ENCODE measurements around the gene FN1. TPM values are rescaled to one million over a fixed set of nuclear protein-coding genes. Genes with fewer than 3 reads are reported as not detected.

The FN1 gene
- total RNA-seq, 1 experiment from 2014 or later = 102 TPM

GRCh38 chr2:215476424-215476823 lies 40.6 kb upstream of the FN1 start:
- ChIA-PET POLR2A (no interaction called here), CTCF (interaction anchor here (0.6 kb wide), 1 partner anchor 352 kb away, joined by 3 read pairs; no protein-coding TSS in a partner anchor)
- Mint-ChIP-seq H3K36me3 (no peaks in the 10 kb centered on the region), H3K9me3 (0 out of 2 replicates have a peak, but pooled peaks cover 5% of the 10 kb centered on the region), H3K27ac (no peak overlapping the region), H3K27me3 (ENCODE audit: low read depth) (no peaks in the 10 kb centered on the region), H3K4me3 (no peak overlapping the region), H3K4me1 (peaks cover 18% of the 10 kb centered on the region)
- DNase-seq (ENCODE audit: low spot score) (no peak), ATAC-seq (no peak)
- TF ChIP-seq JAZF1 (CRISPR knock-in tag; IDR thresholded peaks at IDR 0.05) = no peak
- TF ChIP-seq MXD4 (CRISPR knock-in tag; IDR thresholded peaks at IDR 0.05; ENCODE audit: borderline replicate concordance) = no peak
- TF ChIP-seq CTCF (IDR thresholded peaks at IDR 0.05) = no peak
- no peak for TF ChIP-seq ZBTB21 (CRISPR knock-in tag; IDR thresholded peaks at IDR 0.05; ENCODE audit: borderline replicate concordance)
- TF ChIP-seq TEAD1 (CRISPR knock-in tag; IDR thresholded peaks at IDR 0.05) = no peak
- TF ChIP-seq JUN (CRISPR knock-in tag; IDR thresholded peaks at IDR 0.05) = no peak
- no peak for TF ChIP-seq AR (CRISPR knock-in tag; IDR thresholded peaks at IDR 0.05)
- TF ChIP-seq ATF2 (CRISPR knock-in tag; IDR thresholded peaks at IDR 0.05; ENCODE audit: borderline replicate concordance, low read depth) = no peak
- TF ChIP-seq E2F4 (CRISPR knock-in tag; IDR thresholded peaks at IDR 0.05; ENCODE audit: borderline replicate concordance, low read depth) = no peak
- TF ChIP-seq ZNF423 (CRISPR knock-in tag; IDR thresholded peaks at IDR 0.05) = no peak
- no peak for TF ChIP-seq AFF4 (CRISPR knock-in tag; IDR thresholded peaks at IDR 0.05; ENCODE audit: borderline replicate concordance)
- TF ChIP-seq RORB (CRISPR knock-in tag; IDR thresholded peaks at IDR 0.05) = no peak
- no peak for TF ChIP-seq TCF7 (CRISPR knock-in tag; IDR thresholded peaks at IDR 0.05; ENCODE audit: low read depth)
- no peak for TF ChIP-seq OVOL2 (CRISPR knock-in tag; IDR thresholded peaks at IDR 0.05; ENCODE audit: borderline replicate concordance)
- TF ChIP-seq HMGXB4 (CRISPR knock-in tag; IDR thresholded peaks at IDR 0.05) = no peak
- no peak for TF ChIP-seq EMX1 (CRISPR knock-in tag; IDR thresholded peaks at IDR 0.05)
- no peak for TF ChIP-seq USF1 (CRISPR knock-in tag; IDR thresholded peaks at IDR 0.05)
- TF ChIP-seq ZNF532 (CRISPR knock-in tag; IDR thresholded peaks at IDR 0.05; ENCODE audit: borderline replicate concordance) = no peak
- no peak for TF ChIP-seq GRHL2 (CRISPR knock-in tag; IDR thresholded peaks at IDR 0.05; ENCODE audit: insufficient replicate concordance, severe bottlenecking)

All from WTC11 (cell line).